NCI-H748 treated with DMSO at 0.1 percent for 48 hours (cell line): ENCODE measurements around the gene VWA5A.

Source experiments
- DNase-seq: peaks from one replicate; lab custom pipeline; 2025; lab: John Stamatoyannopoulos, UW

The VWA5A gene, protein sequence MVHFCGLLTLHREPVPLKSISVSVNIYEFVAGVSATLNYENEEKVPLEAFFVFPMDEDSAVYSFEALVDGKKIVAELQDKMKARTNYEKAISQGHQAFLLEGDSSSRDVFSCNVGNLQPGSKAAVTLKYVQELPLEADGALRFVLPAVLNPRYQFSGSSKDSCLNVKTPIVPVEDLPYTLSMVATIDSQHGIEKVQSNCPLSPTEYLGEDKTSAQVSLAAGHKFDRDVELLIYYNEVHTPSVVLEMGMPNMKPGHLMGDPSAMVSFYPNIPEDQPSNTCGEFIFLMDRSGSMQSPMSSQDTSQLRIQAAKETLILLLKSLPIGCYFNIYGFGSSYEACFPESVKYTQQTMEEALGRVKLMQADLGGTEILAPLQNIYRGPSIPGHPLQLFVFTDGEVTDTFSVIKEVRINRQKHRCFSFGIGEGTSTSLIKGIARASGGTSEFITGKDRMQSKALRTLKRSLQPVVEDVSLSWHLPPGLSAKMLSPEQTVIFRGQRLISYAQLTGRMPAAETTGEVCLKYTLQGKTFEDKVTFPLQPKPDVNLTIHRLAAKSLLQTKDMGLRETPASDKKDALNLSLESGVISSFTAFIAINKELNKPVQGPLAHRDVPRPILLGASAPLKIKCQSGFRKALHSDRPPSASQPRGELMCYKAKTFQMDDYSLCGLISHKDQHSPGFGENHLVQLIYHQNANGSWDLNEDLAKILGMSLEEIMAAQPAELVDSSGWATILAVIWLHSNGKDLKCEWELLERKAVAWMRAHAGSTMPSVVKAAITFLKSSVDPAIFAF

DNA sequence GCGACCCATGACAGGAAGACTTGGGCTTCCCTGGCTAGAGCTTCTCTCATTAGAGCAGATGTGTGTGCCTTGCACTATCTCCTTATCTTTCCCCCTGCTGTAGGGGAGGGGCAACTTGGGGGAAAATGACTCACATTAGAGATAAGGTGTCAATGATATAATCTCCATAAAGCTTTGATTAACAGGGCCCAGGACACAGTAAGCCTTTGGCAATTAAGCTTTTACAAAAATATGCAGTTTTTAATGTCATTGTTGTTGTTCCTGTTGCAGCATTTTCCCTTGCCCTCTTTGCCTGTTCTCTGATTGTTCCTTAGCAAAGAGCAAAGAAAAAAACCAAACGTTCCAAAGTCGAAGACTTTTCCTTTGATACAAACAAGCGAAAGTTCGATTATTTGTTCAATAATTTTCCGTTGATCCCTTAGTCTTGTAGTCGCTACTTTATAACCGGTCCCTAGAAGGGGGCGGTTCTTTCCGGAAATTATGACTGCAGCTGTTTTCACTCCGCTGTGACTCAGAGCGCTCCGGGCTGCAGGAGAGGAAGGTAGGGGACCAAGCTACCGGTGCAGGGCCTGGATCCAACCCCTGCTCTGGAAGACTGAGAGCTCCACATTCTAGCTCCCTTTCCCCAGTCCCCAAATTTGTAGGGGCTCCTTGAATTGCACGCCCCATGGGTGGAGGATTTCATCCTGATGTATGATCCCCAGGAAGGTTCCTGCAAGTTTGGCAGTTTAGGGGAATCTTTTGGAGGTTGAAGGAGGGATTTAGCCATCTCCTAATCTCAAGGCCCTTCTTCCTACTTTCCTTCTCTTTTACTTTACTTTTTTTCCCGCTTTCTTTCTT lies at the start of gene VWA5A:
Gene VWA5A, plus strand, starts transcription at position 509 of the 840 bp plus-strand sequence. CDS start 2,062 bp downstream, outside the sequence.
- DNase-seq = peak; percentile 46

DNA sequence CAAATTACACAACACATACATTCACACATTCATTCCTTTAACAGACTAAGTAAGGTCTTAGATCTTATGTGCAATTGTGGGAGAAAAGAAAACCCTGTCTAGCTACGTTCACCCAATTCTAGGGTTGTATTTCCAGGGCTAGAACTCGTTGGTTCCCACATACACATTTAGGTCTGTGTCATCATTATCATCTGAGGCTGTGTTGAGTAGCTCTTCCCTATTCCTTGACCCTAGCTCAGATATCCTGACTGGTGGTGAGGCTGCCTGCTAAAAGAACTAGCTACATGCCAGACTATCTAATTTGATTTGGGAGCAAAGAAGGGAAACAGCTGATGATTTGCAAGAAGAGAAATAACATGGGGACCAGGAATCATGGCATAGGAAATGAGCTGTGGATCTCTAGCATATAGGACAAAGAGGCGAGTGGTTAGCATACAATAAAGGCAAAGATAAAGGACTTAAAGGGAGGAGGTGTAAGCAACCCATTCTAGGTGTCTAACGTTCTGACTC lies 46.6 kb upstream of the VWA5A start:
- DNase-seq = no peak

DNA sequence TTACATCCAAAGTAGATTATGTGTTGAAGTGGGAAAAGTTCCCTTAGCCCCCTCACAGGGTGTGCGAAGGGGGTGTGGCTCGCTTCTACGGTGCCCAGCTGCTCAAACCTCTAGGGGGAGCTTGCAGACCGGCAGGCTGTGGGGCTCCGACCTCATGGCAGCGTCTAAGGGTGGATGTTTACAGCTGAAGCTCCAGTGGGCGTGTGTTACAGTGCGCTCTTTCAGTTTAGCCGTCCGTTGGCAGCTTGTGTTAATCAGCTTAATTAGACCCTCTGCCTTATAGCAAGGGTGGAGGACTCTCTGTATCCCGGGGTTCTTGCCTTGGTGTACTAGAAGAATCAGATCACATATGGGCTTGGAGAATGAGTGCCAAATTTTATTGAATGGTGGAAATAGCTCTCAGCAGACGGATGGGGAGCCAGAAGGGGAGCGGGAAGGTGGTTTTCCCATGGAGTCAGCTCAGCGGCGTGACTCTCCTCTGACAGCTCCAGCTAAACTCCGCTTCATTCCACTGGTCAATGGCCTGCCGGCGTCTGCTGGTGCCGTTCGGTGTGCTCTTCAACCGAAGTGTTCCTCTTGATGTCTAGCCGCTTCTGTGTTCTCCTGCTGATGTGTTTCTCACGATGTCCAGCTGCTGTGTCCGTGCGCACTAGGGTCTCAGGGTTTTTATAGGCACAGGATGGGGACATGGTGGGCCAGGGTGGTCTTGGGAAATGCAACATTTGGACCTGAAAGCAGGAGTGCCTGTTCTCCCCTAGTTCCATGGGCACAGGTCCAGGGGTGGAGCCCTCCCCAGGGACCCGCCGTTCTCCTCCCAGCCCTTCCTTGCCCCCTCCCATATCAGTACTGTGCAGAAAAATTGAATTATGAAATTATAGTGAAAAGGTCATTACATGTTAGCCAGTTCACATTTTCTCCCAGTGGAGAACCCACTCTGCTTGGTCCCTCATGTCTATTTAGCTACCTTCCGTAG lies 45.5 kb upstream of the VWA5A start:
- DNase-seq = peak; percentile 57

- DNase-seq = peak; percentile 57
These were observed 44.2 kb upstream of the VWA5A start for GRCh38 chr11:124070915-124071622.

DNA sequence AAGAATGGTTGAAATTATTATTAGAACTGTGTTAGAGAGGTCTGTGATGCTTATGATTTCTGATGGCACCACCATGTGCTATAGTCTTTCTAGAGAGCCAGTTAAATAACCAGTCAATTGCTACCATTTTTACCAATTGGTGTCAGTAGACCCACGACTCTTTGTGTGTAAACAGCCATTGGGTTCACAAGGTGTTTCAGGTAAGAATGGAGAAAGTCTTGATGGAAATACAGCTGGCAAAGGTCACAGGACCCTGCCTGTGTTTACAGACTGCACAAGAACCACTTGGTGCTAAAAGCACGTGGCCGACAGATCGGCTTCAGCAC lies 43.7 kb upstream of the VWA5A start:
- DNase-seq = no peak

DNA sequence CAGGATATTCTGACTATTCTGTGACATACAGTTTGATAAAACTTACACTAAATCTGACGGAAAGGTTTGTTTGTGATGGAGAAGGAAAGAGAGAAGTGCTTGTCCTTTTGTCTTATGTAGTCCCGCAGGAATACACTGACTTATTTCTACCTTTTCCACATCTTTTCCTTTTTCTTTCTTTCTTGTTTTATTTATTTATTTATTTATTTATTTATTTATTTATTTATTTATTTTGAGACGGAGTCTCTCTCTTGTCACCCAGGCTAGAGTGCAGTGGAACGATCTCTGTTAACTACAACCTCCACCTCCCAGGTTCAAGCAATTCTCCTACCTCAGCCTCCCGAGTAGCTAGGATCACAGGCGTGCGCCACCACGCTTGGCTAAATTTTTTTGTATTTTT lies 43.1 kb upstream of the VWA5A start:
- DNase-seq = no peak

DNA sequence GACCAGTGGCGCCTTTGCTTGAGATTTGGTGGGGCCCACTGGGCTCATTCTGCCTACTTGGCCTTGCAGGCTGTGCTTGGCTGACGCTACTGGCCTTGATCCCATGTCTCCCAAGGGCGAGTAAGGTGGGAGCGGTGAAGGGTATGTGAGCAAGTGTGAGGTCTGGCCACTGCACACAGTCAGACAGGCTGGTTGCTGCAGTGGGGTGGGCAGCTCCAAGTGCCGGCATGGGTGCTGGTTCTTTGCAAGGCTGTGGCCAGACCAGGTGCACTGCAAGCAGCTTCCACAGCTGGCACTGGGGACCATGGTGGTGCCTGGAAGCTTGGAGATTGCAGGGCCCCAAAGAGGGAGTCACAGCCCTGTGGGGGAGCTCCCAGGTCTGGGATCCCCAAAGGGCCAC lies 40.7 kb upstream of the VWA5A start:
- no peak for DNase-seq

GRCh38 chr11:124075492-124075840 lies 39.8 kb upstream of the VWA5A start:
- no peak for DNase-seq

- DNase-seq = no peak
These were observed 39.2 kb upstream of the VWA5A start for GRCh38 chr11:124075841-124076651.

DNA sequence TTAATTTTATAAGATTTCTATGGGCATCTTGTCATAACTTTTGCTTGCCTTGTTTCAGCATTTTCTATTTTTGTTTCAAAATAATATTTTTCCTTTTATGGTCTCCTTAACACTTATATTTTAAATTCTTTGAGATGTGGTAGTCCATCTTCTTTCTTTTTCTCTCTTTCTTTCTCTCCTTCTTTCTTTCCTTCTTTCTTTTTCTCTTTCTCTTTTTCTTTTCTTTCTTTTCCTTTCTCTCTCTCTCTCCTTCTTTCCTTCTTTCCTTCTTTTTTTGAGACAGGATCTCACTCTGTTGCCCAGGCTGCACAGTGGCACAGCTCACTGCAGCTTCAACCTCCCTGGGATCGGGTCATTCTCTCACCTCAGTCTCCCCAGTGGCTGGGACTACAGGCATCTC lies 38.0 kb upstream of the VWA5A start:
- no peak for DNase-seq

DNA sequence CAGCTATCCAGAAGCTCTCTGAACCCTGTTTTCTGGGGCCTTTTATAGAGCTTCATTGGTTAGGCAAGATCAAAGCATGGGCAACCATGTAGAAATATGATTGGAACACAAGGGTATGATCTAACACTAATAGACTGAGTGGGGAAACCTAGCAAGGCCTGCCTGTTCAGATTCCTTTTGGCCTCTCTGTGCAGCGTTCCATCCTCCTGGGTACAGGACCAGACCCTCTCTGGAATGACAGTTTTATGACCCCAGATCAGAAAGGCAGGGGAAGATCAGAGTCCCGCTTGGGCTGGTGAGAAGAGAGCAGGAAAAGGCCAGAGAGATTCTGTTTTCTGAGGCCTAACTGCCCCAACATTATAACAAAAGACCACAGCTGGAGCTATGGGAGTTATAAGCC lies 36.7 kb upstream of the VWA5A start:
- no peak for DNase-seq

GRCh38 chr11:124079631-124080326 lies 35.5 kb upstream of the VWA5A start:
- no peak for DNase-seq

DNA sequence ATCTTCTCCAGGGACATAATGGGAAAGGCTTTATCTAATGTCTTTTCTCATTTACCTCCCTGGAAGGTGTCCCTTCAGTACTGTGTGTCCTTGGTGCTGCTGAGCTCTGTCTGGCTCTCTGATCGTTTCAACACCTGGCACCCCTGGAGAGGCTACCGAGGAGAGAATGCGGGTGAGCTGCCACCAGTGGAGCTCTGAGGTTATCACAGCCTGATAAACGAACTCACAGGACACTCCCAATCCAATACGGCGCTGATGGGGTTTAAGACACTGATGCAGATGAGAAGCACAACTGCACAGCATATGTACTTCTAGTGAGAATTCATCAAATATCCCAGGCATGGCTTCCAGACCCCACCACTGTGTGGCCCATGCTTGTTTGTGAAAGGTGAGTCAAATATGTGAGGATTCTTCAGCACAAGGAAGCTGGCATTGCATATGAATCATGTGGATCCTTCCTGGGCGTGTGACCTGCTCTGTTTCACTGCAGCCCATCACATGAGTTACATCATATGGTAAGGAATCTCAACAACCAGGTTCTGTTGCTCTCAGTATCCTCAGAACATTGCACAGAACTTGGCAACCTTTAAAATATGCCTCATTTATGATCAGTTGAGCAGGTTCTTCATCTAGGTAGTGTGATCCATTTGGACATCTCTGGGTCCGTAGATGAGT lies 34.8 kb upstream of the VWA5A start:
- DNase-seq = no peak

- DNase-seq = no peak
These were observed 33.8 kb upstream of the VWA5A start for GRCh38 chr11:124081483-124081882.

- no peak for DNase-seq
These were observed 32.9 kb upstream of the VWA5A start for GRCh38 chr11:124082371-124082770.

DNA sequence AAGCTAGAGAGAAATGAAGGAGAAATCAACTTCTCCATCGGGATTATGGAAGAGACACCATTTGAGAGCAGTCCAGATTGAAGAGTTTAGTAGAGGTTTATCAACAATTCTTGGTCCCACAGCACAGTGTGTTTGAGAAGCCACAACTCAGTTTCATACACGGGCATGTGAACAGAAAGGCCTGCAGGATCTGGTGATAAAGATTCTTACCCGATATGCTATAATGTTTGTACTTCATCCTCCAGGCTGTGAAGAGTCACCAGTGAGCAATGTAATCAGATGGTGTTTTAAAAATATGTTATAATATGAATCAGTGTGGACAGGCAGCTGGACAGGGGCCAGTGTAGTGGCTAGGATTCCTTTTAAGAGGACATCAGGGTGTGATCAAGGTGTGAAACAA lies 29.7 kb upstream of the VWA5A start:
- DNase-seq = no peak

GRCh38 chr11:124085997-124086846 lies 29.0 kb upstream of the VWA5A start:
- peak; percentile 33 for DNase-seq

- no peak for DNase-seq
These were observed 24.3 kb upstream of the VWA5A start for GRCh38 chr11:124090996-124091395.
